GM12878 (cell line): ENCODE data around the gene PRRC2A. TPM values are rescaled to one million over a fixed set of nuclear protein-coding genes. Genes with fewer than 3 reads are reported as not detected.

Source experiments
- ATAC-seq: fragments of 200-7000 bp; cut with Tn5 transposase; 3 replicates; pipeline ENCODE4 v1.9.1; 2020; ENCODE audit warnings: mild to moderate bottlenecking, moderate library complexity
- BruUV-seq: library from RNA; stranded (reverse); fragments of 400-500 nt; replicated peaks from 2 replicates; lab custom pipeline; 2021; lab: Mats Ljungman, UMichigan
- CTCF ChIA-PET: fragments of 300-600 bp; sonication (Branson Sonifier 250); formaldehyde crosslinking; extraction: SDS; loops from one replicate; lab custom pipeline; 2021; ENCODE audit warnings: inconsistent platforms; lab: Yijun Ruan, JAX
- POLR2A ChIA-PET: fragments of 350-600 bp; formaldehyde crosslinking; extraction: SDS; loops from one replicate; lab custom pipeline; 2021; ENCODE audit warnings: inconsistent platforms; lab: Charles Lee
- RAD21 ChIA-PET: fragments of 300-600 bp; sonication (Branson Sonifier 250); formaldehyde crosslinking; loops from one replicate; lab custom pipeline; 2023; ENCODE audit warnings: antibody characterized with exemption; ENCODE audit not compliant: unreplicated experiment; lab: Charles Lee
- SMC1A ChIA-PET: fragments of 300-600 bp; sonication (Branson Sonifier 250); formaldehyde crosslinking; loops from one replicate; lab custom pipeline; 2023; ENCODE audit not compliant: unreplicated experiment, uncharacterized antibody; lab: Charles Lee
- DNase-seq: peaks from one replicate; pipeline ENCODE4 v3.0.0-alpha.2; 2011; ENCODE audit warnings: low read depth, low spot score
- FAIRE-seq: peaks from 3 replicates; lab custom pipeline; 2011; peaks lifted over from hg19 to GRCh38; lab: Jason Lieb, UNC
- H2AFZ ChIP-seq: 2 replicates; pipeline ENCODE4 v1.6.0; 2011; ENCODE audit warnings: low read depth, low read length, control low read depth; ENCODE audit not compliant: control insufficient read depth
- H3K27ac ChIP-seq: 2 replicates; pipeline ENCODE4 v1.5.1; 2011; ENCODE audit warnings: control low read depth; ENCODE audit not compliant: control insufficient read depth, insufficient read depth
- H3K27me3 ChIP-seq, 2 experiments: replicated peaks in 1 of 2; 2 replicates each; pipeline versions ENCODE4 v1.6.0 to v1.6.1; 2011; ENCODE audit warnings: low read length in 1 of 2; ENCODE audit not compliant: control insufficient read depth in 2 of 2, insufficient read depth in 2 of 2
- H3K36me3 ChIP-seq, 2 experiments: 2 replicates each; pipeline ENCODE4 v1.5.1; 2011; ENCODE audit warnings: low read length in 1 of 2; ENCODE audit not compliant: control insufficient read depth in 2 of 2, insufficient read depth in 2 of 2
- H3K4me1 ChIP-seq: 2 replicates; pipeline ENCODE4 v1.6.1; 2011; ENCODE audit warnings: mild to moderate bottlenecking, low read length, moderate library complexity, mixed read lengths; ENCODE audit not compliant: control insufficient read depth, insufficient read depth
- H3K4me2 ChIP-seq: 2 replicates; pipeline ENCODE4 v1.6.0; 2011; ENCODE audit warnings: control low read depth; ENCODE audit not compliant: control insufficient read depth, insufficient read depth
- H3K4me3 ChIP-seq: fragments of 200-600 bp; sonication (generic); 2 replicates; pipeline ENCODE4 v1.5.1; 2016
- H3K79me2 ChIP-seq: 2 replicates; pipeline ENCODE4 v1.6.0; 2011; ENCODE audit warnings: low read length; ENCODE audit not compliant: control insufficient read depth, insufficient read depth
- H3K9ac ChIP-seq: 2 replicates; pipeline ENCODE4 v1.8.0; 2011; ENCODE audit warnings: low read length, control low read depth, mixed read lengths; ENCODE audit not compliant: control insufficient read depth, insufficient read depth
- H3K9me3 ChIP-seq: replicated peaks from 3 replicates; pipeline ENCODE4 v1.5.1; 2011; ENCODE audit warnings: mild to moderate bottlenecking, low read length; ENCODE audit not compliant: control insufficient read depth, insufficient read depth
- H4K20me1 ChIP-seq: 2 replicates; pipeline ENCODE4 v1.6.0; 2011; ENCODE audit not compliant: control insufficient read depth, insufficient read depth
- BHLHE40 ChIP-seq, 2 experiments: fragments of 450-650 bp in 1 of 2; IDR thresholded peaks; 2 replicates each; pipeline ENCODE4 v1.6.1; 2011 to 2017; ENCODE audit warnings: low read depth in 2 of 2, borderline replicate concordance in 1 of 2, improper control_type of control experiment in 1 of 2, low read length in 1 of 2, mild to moderate bottlenecking in 1 of 2
- E2F8 ChIP-seq: fragments of 450-650 bp; IDR thresholded peaks from 2 replicates; pipeline ENCODE4 v1.6.1; 2018; ENCODE audit warnings: mild to moderate bottlenecking, low read depth, moderate library complexity; ENCODE audit not compliant: partially characterized antibody
- EGR1 ChIP-seq, 2 experiments: IDR thresholded peaks; 1 replicate in 1 of 2; 2 replicates in 1 of 2; pipeline ENCODE4 v1.6.1; 2011 to 2012; ENCODE audit warnings: low read depth in 2 of 2, low read length in 2 of 2, borderline replicate concordance in 1 of 2, mild to moderate bottlenecking in 1 of 2, moderate library complexity in 1 of 2
- ELK1 ChIP-seq: IDR thresholded peaks from 2 replicates; pipeline ENCODE4 v1.6.1; 2012; ENCODE audit warnings: low read depth, low read length, improper control_type of control experiment
- GATAD2B ChIP-seq: fragments of 450-650 bp; conservative IDR thresholded peaks from 2 replicates; pipeline ENCODE4 v1.6.1; 2017; ENCODE audit warnings: low read depth, mild to moderate bottlenecking, moderate library complexity
- HDAC2 ChIP-seq: fragments of 200-600 bp; sonication (generic); IDR thresholded peaks from 2 replicates; pipeline ENCODE4 v1.6.1; 2017
- IRF4 ChIP-seq: IDR thresholded peaks from 2 replicates; pipeline ENCODE4 v1.6.1; 2011; ENCODE audit warnings: low read depth, low read length
- JUND ChIP-seq: IDR thresholded peaks from 2 replicates; pipeline ENCODE4 v1.6.1; 2012; ENCODE audit warnings: low read depth, mild to moderate bottlenecking, low read length, improper control_type of control experiment, moderate library complexity
- KLF5 ChIP-seq: fragments of 450-650 bp; IDR thresholded peaks from 2 replicates; pipeline ENCODE4 v1.6.1; 2014; ENCODE audit warnings: mild to moderate bottlenecking; ENCODE audit not compliant: partially characterized antibody
- NRF1 ChIP-seq: conservative IDR thresholded peaks from 2 replicates; pipeline ENCODE4 v1.6.1; 2011; ENCODE audit warnings: mild to moderate bottlenecking, low read depth, low read length, improper control_type of control experiment
- RBBP5 ChIP-seq: fragments of 200-600 bp; sonication (generic); conservative IDR thresholded peaks from 2 replicates; pipeline ENCODE4 v1.6.1; 2016
- STAT3 ChIP-seq: IDR thresholded peaks from 2 replicates; pipeline ENCODE4 v1.6.1; 2011; ENCODE audit warnings: low read depth, low read length, improper control_type of control experiment
- YY1 ChIP-seq: IDR thresholded peaks from 2 replicates; pipeline ENCODE4 v1.6.1; 2011; ENCODE audit warnings: low read depth, mild to moderate bottlenecking, low read length
- ZNF274 ChIP-seq: IDR thresholded peaks from one replicate; pipeline ENCODE4 v1.8.0; 2011; ENCODE audit not compliant: insufficient read length, insufficient read depth
- ZZZ3 ChIP-seq: IDR thresholded peaks from 2 replicates; pipeline ENCODE4 v1.6.1; 2011; ENCODE audit warnings: low read depth; ENCODE audit not compliant: control insufficient read depth, insufficient read length
- WGBS: methylation state at CpG from one replicate; pipeline ENCODE4 v1.1.6; 2016; ENCODE audit warnings: low lambda C conversion rate; ENCODE audit not compliant: insufficient replicate concordance, insufficient coverage; ENCODE audit errors: missing lambda C conversion rate; 5-methylcytosine and 5-hydroxymethylcytosine counted together
- in situ Hi-C: fragments of 300-500 bp; cut with MboI; formaldehyde crosslinking; loops from 9 replicates; pipeline ENCODE4 v1.14.3; 2018; ENCODE audit warnings: mixed read lengths
- intact Hi-C: fragments of 100-400 bp; cut with micrococcal nuclease; formaldehyde crosslinking; loops from one replicate; pipeline ENCODE4 v1.14.2; 2022; ENCODE audit not compliant: unreplicated experiment
- polyA plus RNA-seq, 11 experiments: library from polyadenylated mRNA; depleted of rRNA in 4 of 11; unstranded in 6 of 11; stranded (reverse) in 5 of 11; fragments of >200 nt; fragmentation: Nextera tagmentation in 4 of 11; fragmentation: Illumina TruSeq in 1 of 11; extraction: Ambion mirVana in 4 of 11; extraction: Trizol in 1 of 11; gene quantifications; 1 replicate in 1 of 11; 2 replicates in 10 of 11; pipeline versions ENCODE4 v1.2.1 to v1.2.3, GENCODE V29; 2011 to 2016; ENCODE audit warnings: inconsistent platforms in 2 of 11, missing spikeins in 2 of 11, low read depth in 1 of 11
- total RNA-seq, 4 experiments: library from RNA; depleted of rRNA in 3 of 4; stranded (reverse); fragments of >200 nt in 3 of 4; fragmentation: Illumina TruSeq in 1 of 4; extraction: Trizol in 1 of 4; gene quantifications; 2 replicates each; pipeline versions ENCODE4 v1.2.1 to v1.2.3, GENCODE V29; 2013 to 2021

The PRRC2A gene
- total and polyA plus RNA-seq, 10 of the 15 experiments (the other 5 are each of a cell fraction or from before 2014, with no cell fraction given) = 0.40 to 244 (median 61.3) TPM

DNA sequence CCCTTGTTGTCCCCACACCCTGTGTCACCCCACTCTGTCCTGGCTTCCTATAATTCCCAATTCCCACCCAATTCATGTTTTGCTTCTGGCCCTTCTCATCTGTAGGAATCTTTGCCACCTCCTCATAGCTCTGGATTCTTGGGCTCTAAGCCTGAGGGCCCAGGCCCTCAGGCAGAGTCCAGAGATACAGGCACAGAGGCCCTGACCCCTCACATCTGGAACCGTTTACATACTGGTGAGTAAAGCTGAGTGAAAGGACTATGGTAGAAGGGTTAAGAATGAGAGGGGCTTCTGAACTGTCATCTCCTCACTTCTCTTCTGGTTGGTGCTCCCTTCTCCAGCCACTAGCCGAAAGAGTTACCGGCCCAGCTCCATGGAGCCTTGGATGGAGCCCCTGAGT lies 13.6 kb downstream of the PRRC2A start:
- in situ Hi-C loops (no loop called here), intact Hi-C loops (no loop called here)
- Histone ChIP-seq H3K9ac (no peak overlapping the region), H3K4me2 (no peak overlapping the region), H3K4me3 (no peak overlapping the region), H3K36me3 (peaks cover 53 to 56% of the 10 kb centered on the region in 2 experiments), H3K9me3 (no peaks in the 10 kb centered on the region), H2AFZ (no peak overlapping the region), H3K27me3 (no peaks in the 10 kb centered on the region), H4K20me1 (no peaks in the 10 kb centered on the region), H3K79me2 (no peaks in the 10 kb centered on the region; the same call in 1 of the 2 replicates), H3K27ac (no peak overlapping the region), H3K4me1 (no peaks in the 10 kb centered on the region)
- no TSS peak for BruUV-seq
- ChIA-PET CTCF (no interaction called here), RAD21 (no interaction called here), SMC1A (interaction anchor here (1.2 kb wide), 1 partner anchor 83 kb away, joined by 3 read pairs; no protein-coding TSS in a partner anchor), POLR2A (interaction anchor here (0.8 kb wide), 1 partner anchor 18 kb away, joined by 3 read pairs; no protein-coding TSS in a partner anchor)
- FAIRE-seq (no peak), ATAC-seq (no peak), DNase-seq (no peak)
- WGBS = 64% methylated on average over 3 of the region's 3 CpGs
- TF ChIP-seq ELK1 (no peak), ZZZ3 (no peak), ZNF274 (no peak), STAT3 (no peak), IRF4 (no peak), E2F8 (no peak), HDAC2 (no peak), JUND (no peak), RBBP5 (no peak), NRF1 (no peak), EGR1 (IDR thresholded peaks at IDR 0.05; ENCODE audit: borderline replicate concordance in 1 of 2, low read depth in 2 of 2, low read length in 2 of 2) (no peak), YY1 (no peak), GATAD2B (no peak), BHLHE40 (IDR thresholded peaks at IDR 0.05; ENCODE audit: borderline replicate concordance in 1 of 2, low read depth in 2 of 2, low read length in 1 of 2) (no peak), KLF5 (no peak)
